Neural cell (in vitro differentiated cells): ENCODE data around the gene FGF2.

Experiments
- TAF1 ChIP-seq: IDR thresholded peaks from 2 replicates; pipeline ENCODE4 v1.6.1; 2012; ENCODE audit warnings: low read depth
- TF ChIP-seq, protein P1 (sequence below): fragments of 450-650 bp; IDR thresholded peaks from 2 replicates; pipeline ENCODE4 v1.5.1; 2014; ENCODE audit warnings: antibody characterized with exemption, mild to moderate bottlenecking, moderate library complexity; ENCODE audit not compliant: poor library complexity, severe bottlenecking

DNA sequence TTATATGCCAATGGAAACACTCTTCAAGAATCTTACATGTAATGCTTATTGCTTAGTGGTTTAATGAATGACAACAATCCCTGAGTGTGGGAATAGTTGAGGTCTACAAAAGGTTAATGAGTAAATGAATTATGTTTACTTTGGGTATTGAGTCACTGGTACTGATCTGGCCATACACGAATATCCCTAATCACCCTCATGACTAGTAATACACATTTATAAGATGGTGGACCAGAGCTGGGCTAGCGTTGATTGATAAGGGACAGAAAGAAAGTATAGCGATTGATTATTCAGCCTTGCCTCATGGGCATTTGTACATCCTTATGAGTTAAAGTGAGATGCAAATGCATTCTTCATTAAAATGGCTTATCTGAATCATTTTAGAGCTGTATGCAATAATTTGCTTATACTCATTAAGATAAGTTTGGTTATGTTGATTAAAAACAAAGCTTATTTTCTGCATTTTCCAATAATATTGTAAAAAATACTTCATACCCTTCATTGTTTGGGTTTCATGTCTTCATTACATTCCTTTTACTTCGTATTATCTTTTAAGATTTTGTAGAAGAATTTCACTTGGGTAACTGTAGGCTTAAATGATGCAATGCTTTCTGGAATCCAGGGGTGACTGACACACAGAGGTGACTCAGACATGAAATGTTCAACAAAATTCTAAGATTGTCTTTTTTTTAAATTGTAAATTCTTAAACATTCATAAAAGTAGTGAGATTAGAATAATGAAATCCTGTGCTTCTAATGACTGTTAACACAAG, 47.4 kb downstream of the FGF2 start:
- TF ChIP-seq TAF1: no peak
- TF ChIP-seq, protein P1, sequence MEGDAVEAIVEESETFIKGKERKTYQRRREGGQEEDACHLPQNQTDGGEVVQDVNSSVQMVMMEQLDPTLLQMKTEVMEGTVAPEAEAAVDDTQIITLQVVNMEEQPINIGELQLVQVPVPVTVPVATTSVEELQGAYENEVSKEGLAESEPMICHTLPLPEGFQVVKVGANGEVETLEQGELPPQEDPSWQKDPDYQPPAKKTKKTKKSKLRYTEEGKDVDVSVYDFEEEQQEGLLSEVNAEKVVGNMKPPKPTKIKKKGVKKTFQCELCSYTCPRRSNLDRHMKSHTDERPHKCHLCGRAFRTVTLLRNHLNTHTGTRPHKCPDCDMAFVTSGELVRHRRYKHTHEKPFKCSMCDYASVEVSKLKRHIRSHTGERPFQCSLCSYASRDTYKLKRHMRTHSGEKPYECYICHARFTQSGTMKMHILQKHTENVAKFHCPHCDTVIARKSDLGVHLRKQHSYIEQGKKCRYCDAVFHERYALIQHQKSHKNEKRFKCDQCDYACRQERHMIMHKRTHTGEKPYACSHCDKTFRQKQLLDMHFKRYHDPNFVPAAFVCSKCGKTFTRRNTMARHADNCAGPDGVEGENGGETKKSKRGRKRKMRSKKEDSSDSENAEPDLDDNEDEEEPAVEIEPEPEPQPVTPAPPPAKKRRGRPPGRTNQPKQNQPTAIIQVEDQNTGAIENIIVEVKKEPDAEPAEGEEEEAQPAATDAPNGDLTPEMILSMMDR: no peak
